Measurements from ENCODE around the gene GMPPA. TPM values are rescaled to one million over a fixed set of nuclear protein-coding genes. Genes with fewer than 3 reads are reported as not detected.

Gene GMPPA
- total RNA-seq, 1 experiment from 2014 or later: 32.0 TPM

GRCh38 chr2:219544567-219544966 lies 45.9 kb downstream of the GMPPA start:
- Histone ChIP-seq H3K9me3 (ENCODE audit: control insufficient read depth, low read depth, low read length) (no peaks in the 10 kb centered on the region), H3K9ac (ENCODE audit: extremely low read depth, insufficient read length, low read length) (peak overlapping the region; percentile 16), H4K5ac (ENCODE audit: insufficient read length, low read depth, low read length) (no peak overlapping the region), H2BK5ac (ENCODE audit: insufficient read length, low read length) (no peak overlapping the region), H3K14ac (ENCODE audit: insufficient read depth, low read length) (no peak overlapping the region), H3K4me2 (ENCODE audit: insufficient read depth, insufficient read length, low read length) (peak overlapping the region; percentile 70), H3K79me2 (ENCODE audit: insufficient read depth, low read length) (no peaks in the 10 kb centered on the region), H3K4ac (ENCODE audit: low read depth, low read length) (no peak overlapping the region), H3K27me3 (ENCODE audit: insufficient read depth, low read length) (no peaks in the 10 kb centered on the region), H3K56ac (ENCODE audit: insufficient read length, low read depth, low read length) (no peak overlapping the region), H2BK120ac (ENCODE audit: low read depth, low read length, poor library complexity, severe bottlenecking) (no peak overlapping the region), H3K79me1 (ENCODE audit: insufficient read depth, low read depth, low read length, poor library complexity, severe bottlenecking) (no peaks in the 10 kb centered on the region), H3K23ac (ENCODE audit: insufficient read length, low read depth, low read length) (no peak overlapping the region), H2AFZ (ENCODE audit: low read length) (no peak overlapping the region), H4K91ac (ENCODE audit: insufficient read length, low read depth, low read length) (no peak overlapping the region), H3K23me2 (ENCODE audit: insufficient read length, low read depth, low read length, poor library complexity, severe bottlenecking) (peaks cover 16% of the 10 kb centered on the region), H2AK5ac (ENCODE audit: insufficient read length, low read length) (no peak overlapping the region), H2BK15ac (ENCODE audit: low read depth, low read length) (no peak overlapping the region), H3K18ac (ENCODE audit: insufficient read length, low read depth, low read length) (no peak overlapping the region), H4K20me1 (ENCODE audit: control insufficient read depth, insufficient read depth, insufficient read length) (no peaks in the 10 kb centered on the region), H2BK20ac (ENCODE audit: low read depth, low read length, poor library complexity, severe bottlenecking) (no peak overlapping the region), H3K27ac (ENCODE audit: insufficient read length, low read depth, low read length) (no peak overlapping the region), H3K4me1 (ENCODE audit: insufficient read depth, low read length) (peaks cover 5% of the 10 kb centered on the region; the same call in 1 of the 2 replicates), H3T11ph (ENCODE audit: low read length) (no peak overlapping the region), H4K8ac (replicated peaks; ENCODE audit: insufficient read length, low read depth, low read length) (no peak overlapping the region), H2BK12ac (ENCODE audit: insufficient read length, low read depth, low read length) (no peak overlapping the region)
- H3K27ac Mint-ChIP-seq: peak overlapping the region in 2 of 3 experiments; percentile 34 to 93; a peak in 4 of 7 replicates
- WGBS (ENCODE audit: extremely low coverage, insufficient read length, low lambda C conversion rate): no CpG with 5 or more reads among the region's 9 CpGs
- peaks cover 18% of the 10 kb centered on the region in 2 experiments for H3K4me1 Mint-ChIP-seq
- TF ChIP-seq CTCF (conservative IDR thresholded peaks at IDR 0.05): no peak
- H3K27me3 Mint-ChIP-seq (ENCODE audit: low read depth): peaks cover 39% of the 10 kb centered on the region
- H3K9me3 Mint-ChIP-seq: peaks cover 0 to 4% of the 10 kb centered on the region in 2 experiments; a peak in 1 of 5 replicates
- peaks cover 20 to 41% (median 39%) of the 10 kb centered on the region in 3 experiments for H3K36me3 Mint-ChIP-seq (ENCODE audit: insufficient read depth in 1 of 3, low read depth in 3 of 3)
- peak overlapping the region; percentile 87 to 92 for H3K4me3 Mint-ChIP-seq
- DNase-seq: no peak
